A549 (cell line): ENCODE results near the gene LUZP2.

Experiments
- ATOH8 ChIP-seq: fragments of 250-450 bp; sonication (Bioruptor Pico); IDR thresholded peaks from 2 replicates; pipeline ENCODE4 v1.5.0; 2020; ENCODE audit warnings: low read depth, mild to moderate bottlenecking, moderate library complexity
- CHD2 ChIP-seq: fragments of 150-350 bp; IDR thresholded peaks from 2 replicates; pipeline ENCODE4 v1.6.1; 2014; ENCODE audit warnings: low read length; ENCODE audit not compliant: partially characterized antibody
- EP300 ChIP-seq, 2 experiments: fragments of >200 bp; sonication (Bioruptor Twin); formaldehyde crosslinking; IDR thresholded peaks; 2 replicates in 1 of 2; 3 replicates in 1 of 2; pipeline ENCODE4 v1.6.1; 2016 to 2017
- FOSL2 ChIP-seq, 2 experiments: fragments of 450-650 bp in 1 of 2; fragments of >200 bp in 1 of 2; sonication (Bioruptor Twin) in 1 of 2; formaldehyde crosslinking; IDR thresholded peaks; 2 replicates each; pipeline versions ENCODE4 v1.5.0 to v1.6.1; 2016 to 2020; ENCODE audit warnings: mild to moderate bottlenecking in 1 of 2, moderate library complexity in 1 of 2
- JUN ChIP-seq, 2 experiments: fragments of >200 bp; sonication (Bioruptor Twin); formaldehyde crosslinking; IDR thresholded peaks; 2 replicates in 1 of 2; 3 replicates in 1 of 2; pipeline ENCODE4 v1.6.1; 2016 to 2017
- MAFK ChIP-seq: fragments of 450-650 bp; IDR thresholded peaks from 2 replicates; pipeline ENCODE4 v1.6.1; 2014; ENCODE audit not compliant: partially characterized antibody
- MYC ChIP-seq: IDR thresholded peaks from 2 replicates; pipeline ENCODE4 v1.6.1; 2012; ENCODE audit warnings: mild to moderate bottlenecking, inconsistent platforms, low read length, improper control_type of control experiment, borderline replicate concordance
- POLR2AphosphoS2 ChIP-seq: conservative IDR thresholded peaks from 2 replicates; pipeline ENCODE4 v1.6.1; 2012; ENCODE audit warnings: low read length, improper control_type of control experiment, inconsistent platforms
- RAD21 ChIP-seq, 2 experiments: fragments of >200 bp in 1 of 2; sonication (Bioruptor Twin) in 1 of 2; formaldehyde crosslinking in 1 of 2; IDR thresholded peaks in 1 of 2; conservative IDR thresholded peaks in 1 of 2; 2 replicates in 1 of 2; 3 replicates in 1 of 2; pipeline ENCODE4 v1.6.1; 2012 to 2018; ENCODE audit warnings: inconsistent platforms in 1 of 2
- RARB ChIP-seq: fragments of 250-450 bp; sonication (Bioruptor Pico); IDR thresholded peaks from 2 replicates; pipeline ENCODE4 v1.8.0; 2021; ENCODE audit warnings: mild to moderate bottlenecking, moderate library complexity
- SMC3 ChIP-seq: fragments of >200 bp; sonication (Bioruptor Twin); formaldehyde crosslinking; IDR thresholded peaks from 3 replicates; pipeline ENCODE4 v1.6.1; 2018; ENCODE audit warnings: inconsistent platforms
- TF ChIP-seq, protein P1 (sequence below): fragments of >200 bp; sonication (Bioruptor Twin); formaldehyde crosslinking; IDR thresholded peaks from 3 replicates; pipeline ENCODE4 v1.5.1; 2016

- TF ChIP-seq, protein P1, sequence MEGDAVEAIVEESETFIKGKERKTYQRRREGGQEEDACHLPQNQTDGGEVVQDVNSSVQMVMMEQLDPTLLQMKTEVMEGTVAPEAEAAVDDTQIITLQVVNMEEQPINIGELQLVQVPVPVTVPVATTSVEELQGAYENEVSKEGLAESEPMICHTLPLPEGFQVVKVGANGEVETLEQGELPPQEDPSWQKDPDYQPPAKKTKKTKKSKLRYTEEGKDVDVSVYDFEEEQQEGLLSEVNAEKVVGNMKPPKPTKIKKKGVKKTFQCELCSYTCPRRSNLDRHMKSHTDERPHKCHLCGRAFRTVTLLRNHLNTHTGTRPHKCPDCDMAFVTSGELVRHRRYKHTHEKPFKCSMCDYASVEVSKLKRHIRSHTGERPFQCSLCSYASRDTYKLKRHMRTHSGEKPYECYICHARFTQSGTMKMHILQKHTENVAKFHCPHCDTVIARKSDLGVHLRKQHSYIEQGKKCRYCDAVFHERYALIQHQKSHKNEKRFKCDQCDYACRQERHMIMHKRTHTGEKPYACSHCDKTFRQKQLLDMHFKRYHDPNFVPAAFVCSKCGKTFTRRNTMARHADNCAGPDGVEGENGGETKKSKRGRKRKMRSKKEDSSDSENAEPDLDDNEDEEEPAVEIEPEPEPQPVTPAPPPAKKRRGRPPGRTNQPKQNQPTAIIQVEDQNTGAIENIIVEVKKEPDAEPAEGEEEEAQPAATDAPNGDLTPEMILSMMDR: no peak
- TF ChIP-seq FOSL2 (IDR thresholded peaks at IDR 0.05) (no peak), FOSL2 (CRISPR knock-in tag; IDR thresholded peaks at IDR 0.05) (no peak), MYC (no peak), CHD2 (no peak), ATOH8 (no peak), EP300 (IDR thresholded peaks at IDR 0.05) (no peak), MAFK (no peak), SMC3 (no peak), POLR2AphosphoS2 (no peak), RARB (CRISPR knock-in tag) (no peak), JUN (IDR thresholded peaks at IDR 0.05) (no peak), RAD21 (conservative IDR thresholded peaks at IDR 0.05 in 1 of 2, IDR thresholded peaks at IDR 0.05 in 1 of 2) (no peak)
These were observed 118.8 kb downstream of the LUZP2 start for GRCh38 chr11:24615451-24616160.
